ENCODE measurements around the gene COL4A2. TPM values are rescaled to one million over a fixed set of nuclear protein-coding genes. Genes with fewer than 3 reads are reported as not detected.

The COL4A2 gene
- 391 TPM for total RNA-seq

DNA sequence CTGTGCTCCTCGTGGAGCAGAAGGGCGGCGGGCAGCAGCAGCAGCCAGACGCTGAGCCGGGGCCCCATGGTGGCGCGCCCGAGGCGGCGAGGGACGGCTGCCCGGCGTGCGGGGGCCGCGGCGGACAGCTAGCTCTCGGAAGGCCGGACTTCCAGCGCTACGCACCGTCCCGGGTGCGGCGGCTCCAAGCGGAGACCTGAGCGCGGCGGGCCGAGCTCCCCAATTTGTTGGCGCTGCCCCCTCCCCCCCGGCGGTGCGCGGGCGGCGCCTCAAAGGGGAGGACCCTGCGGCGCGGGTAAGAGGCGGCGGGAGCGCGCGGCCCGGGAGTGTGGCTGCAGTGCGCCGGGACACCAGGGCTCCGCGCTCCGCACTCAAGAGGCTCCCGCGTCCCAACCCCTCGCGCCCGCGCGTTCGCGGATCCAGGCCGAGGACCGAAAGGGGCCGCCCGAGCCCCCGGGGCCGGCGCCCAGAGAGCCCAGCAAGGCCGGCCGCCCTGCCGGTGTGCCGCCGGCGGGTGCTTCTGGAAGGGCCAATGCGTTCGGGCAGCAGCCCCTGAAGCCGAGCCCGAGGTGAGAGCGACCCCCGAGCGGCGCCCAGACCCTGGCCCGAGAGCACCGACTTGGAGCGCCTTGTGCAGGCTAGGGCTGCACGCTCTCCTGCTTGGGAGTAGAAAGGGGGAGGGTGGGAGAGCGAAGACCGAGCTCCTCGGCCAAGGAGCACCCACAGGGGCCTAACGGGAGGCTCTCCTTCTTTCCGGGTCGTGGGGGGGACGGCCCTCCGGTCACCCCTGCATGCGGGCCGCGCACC, at the start of gene COL4A2, which contains the start of gene COL4A1:
Gene COL4A2 (plus strand): TSS at position 325 of the 807 bp plus-strand sequence. CDS start 620 bp downstream, outside the sequence.
Gene COL4A1 (minus strand): TSS at position 198 of the 807 bp plus-strand sequence. CDS start 130 bp downstream, at position 68.

DNA sequence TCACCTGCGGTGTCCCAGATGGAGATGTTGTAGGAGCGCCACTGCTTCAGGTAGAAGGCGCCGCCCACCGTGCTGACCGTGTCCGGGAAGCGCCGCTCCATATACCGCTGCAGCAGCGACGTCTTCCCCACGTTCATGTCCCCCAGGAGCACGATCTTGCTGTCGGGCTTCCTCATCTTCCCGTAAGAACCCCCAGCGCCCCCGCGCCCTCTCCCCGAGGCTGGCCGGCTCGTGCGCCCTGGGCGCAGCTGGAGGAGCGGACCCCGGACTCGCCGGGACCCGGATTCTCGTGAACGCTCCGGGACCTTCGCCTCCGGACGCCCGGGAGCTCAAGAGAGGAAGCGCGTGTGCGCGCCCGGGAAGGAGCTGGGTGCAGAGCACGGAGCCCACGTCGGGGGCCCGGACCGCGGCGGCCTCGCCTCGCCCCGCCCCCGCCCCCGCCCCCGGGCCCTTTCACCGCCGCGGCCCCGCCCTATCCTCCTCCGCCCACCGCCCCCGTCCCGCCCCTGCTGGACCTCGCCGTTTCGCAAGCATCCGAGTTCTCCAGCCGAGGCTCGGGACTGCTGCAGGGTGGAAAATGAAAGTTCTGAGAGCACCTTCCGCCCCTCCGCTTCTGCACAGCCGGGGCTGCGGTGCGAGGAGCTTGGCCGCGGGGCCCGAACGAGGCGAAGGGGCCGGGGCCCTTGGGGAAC, 254.4 kb downstream of the COL4A2 start, which contains the start of gene RAB20:
Gene RAB20 (minus strand): TSS at position 379 of the 692 bp plus-strand sequence. CDS start 203 bp downstream, at position 176.

Other genes starting within 250 kb of the COL4A2 start
- 465 TPM for gene COL4A1, start 127 bp upstream of the COL4A2 start, total RNA-seq

Data from camera-type eye (tissue), 1 donor.